K562 (cell line): ENCODE measurements around the gene NCOA6. TPM values are rescaled to one million over a fixed set of nuclear protein-coding genes. Genes with fewer than 3 reads are reported as not detected.

Experiments used
- ARID1B ChIP-seq: fragments of 450-650 bp; IDR thresholded peaks from 2 replicates; pipeline ENCODE4 v1.6.1; 2016; ENCODE audit warnings: antibody characterized with exemption, mild to moderate bottlenecking, inconsistent platforms
- CCNT2 ChIP-seq: IDR thresholded peaks from 2 replicates; pipeline ENCODE4 v1.6.1; 2011; ENCODE audit warnings: borderline replicate concordance, low read depth, mild to moderate bottlenecking, moderate library complexity, mixed read lengths, low read length; ENCODE audit not compliant: insufficient read length; ENCODE audit errors: extremely low read depth
- EGR1 ChIP-seq: fragments of 450-650 bp; conservative IDR thresholded peaks from 2 replicates; pipeline ENCODE4 v1.6.1; 2017; ENCODE audit warnings: mild to moderate bottlenecking
- ELF2 ChIP-seq: fragments of 250-450 bp; sonication (Bioruptor Pico); IDR thresholded peaks from 2 replicates; pipeline ENCODE4 v1.5.0; 2021; ENCODE audit warnings: mild to moderate bottlenecking
- ETS1 ChIP-seq: conservative IDR thresholded peaks from 2 replicates; pipeline ENCODE4 v1.6.1; 2011; ENCODE audit warnings: low read depth, mild to moderate bottlenecking, low read length; ENCODE audit not compliant: control insufficient read depth
- ETV1 ChIP-seq: fragments of 450-650 bp; conservative IDR thresholded peaks from 2 replicates; pipeline ENCODE4 v1.6.1; 2016; ENCODE audit warnings: missing genetic modification characterization, control low read depth, low read depth, missing compliant biosample characterization
- GATAD2A ChIP-seq: fragments of 450-650 bp; IDR thresholded peaks from 2 replicates; pipeline ENCODE4 v1.6.1; 2017
- GTF2A2 ChIP-seq: IDR thresholded peaks from 2 replicates; pipeline ENCODE4 v1.6.1; 2016; ENCODE audit warnings: mild to moderate bottlenecking, missing genetic modification characterization, missing compliant biosample characterization
- MYNN ChIP-seq, 2 experiments: sonication (generic); formaldehyde crosslinking in 1 of 2; IDR thresholded peaks; 2 replicates each; pipeline versions ENCODE4 v1.5.0 to v1.6.1; 2016 to 2020; ENCODE audit warnings: antibody characterized with exemption in 1 of 2, missing genetic modification reagents in 1 of 2
- NCOA2 ChIP-seq, 2 experiments: fragments of 450-650 bp; IDR thresholded peaks; 2 replicates each; pipeline ENCODE4 v1.6.1; 2018; ENCODE audit warnings: mild to moderate bottlenecking in 2 of 2, moderate library complexity in 1 of 2; ENCODE audit not compliant: partially characterized antibody in 2 of 2
- SETDB1 ChIP-seq: IDR thresholded peaks from one replicate; pipeline ENCODE4 v1.6.1; 2012; ENCODE audit warnings: low read length, control low read depth, inconsistent platforms
- SP1 ChIP-seq: sonication (generic); formaldehyde crosslinking; IDR thresholded peaks from 2 replicates; pipeline ENCODE4 v1.8.1; 2022; ENCODE audit warnings: mild to moderate bottlenecking, missing genetic modification reagents
- TAL1 ChIP-seq: fragments of 450-650 bp; IDR thresholded peaks from 2 replicates; pipeline ENCODE4 v1.6.1; 2016; ENCODE audit warnings: mild to moderate bottlenecking
- TEAD1 ChIP-seq, 2 experiments: fragments of 450-650 bp in 1 of 2; sonication (generic) in 1 of 2; formaldehyde crosslinking; IDR thresholded peaks; 2 replicates each; pipeline versions ENCODE4 v1.4.0 to v1.8.0; 2020 to 2022; ENCODE audit warnings: mild to moderate bottlenecking in 2 of 2, missing genetic modification reagents in 1 of 2
- ZBTB33 ChIP-seq: sonication (generic); formaldehyde crosslinking; IDR thresholded peaks from 2 replicates; pipeline ENCODE4 v1.8.1; 2023; ENCODE audit warnings: mild to moderate bottlenecking, missing genetic modification reagents
- ZNF830 ChIP-seq: fragments of 250-450 bp; sonication (Bioruptor Pico); IDR thresholded peaks from 2 replicates; pipeline ENCODE4 v1.5.0; 2021; ENCODE audit warnings: mild to moderate bottlenecking
- polyA plus RNA-seq, 8 experiments: library from polyadenylated mRNA; depleted of rRNA in 4 of 8; stranded (reverse) in 5 of 8; unstranded in 3 of 8; fragments of >200 nt; fragmentation: Nextera tagmentation in 2 of 8; fragmentation: Illumina TruSeq in 1 of 8; extraction: Ambion mirVana in 2 of 8; extraction: Trizol in 1 of 8; gene quantifications; 2 replicates each; pipeline versions ENCODE4 v1.2.1 to v1.2.3, GENCODE V29; 2011 to 2014; ENCODE audit warnings: inconsistent platforms in 1 of 8, missing spikeins in 1 of 8
- total RNA-seq, 7 experiments: library from RNA; depleted of rRNA in 6 of 7; stranded (reverse); fragments of >200 nt in 6 of 7; fragmentation: Illumina TruSeq in 2 of 7; extraction: Trizol in 2 of 7; gene quantifications; 2 replicates each; pipeline versions ENCODE4 v1.2.1 to v1.2.3, GENCODE V29; 2011 to 2021; ENCODE audit warnings: low replicate concordance in 1 of 7
- TF ChIP-seq, protein P1 (sequence below): fragments of 200-800 bp; sonication (Bioruptor generic); IDR thresholded peaks from 2 replicates; pipeline ENCODE4 v1.6.1; 2017; ENCODE audit warnings: missing genetic modification characterization, missing compliant biosample characterization
- TF ChIP-seq, protein P2 (sequence below): sonication (generic); formaldehyde crosslinking; IDR thresholded peaks from 2 replicates; pipeline ENCODE4 v1.8.1; 2022; ENCODE audit warnings: missing genetic modification reagents
- TF ChIP-seq, protein P3 (sequence below), 2 experiments: fragments of 450-650 bp; conservative IDR thresholded peaks; 2 replicates each; pipeline ENCODE4 v1.6.1; 2017; ENCODE audit warnings: mild to moderate bottlenecking in 2 of 2, moderate library complexity in 2 of 2

Gene NCOA6
- total and polyA plus RNA-seq, 9 of the 15 experiments (the other 6 are each of a cell fraction or from before 2014, with no cell fraction given): 6.1 to 25.0 (median 9.5) TPM

GRCh38 chr20:34872622-34873224 is 47.3 kb upstream of the NCOA6 start, which contains the start of gene GGT7 (continued):
- no peak for TF ChIP-seq GTF2A2
- TF ChIP-seq, protein P1, sequence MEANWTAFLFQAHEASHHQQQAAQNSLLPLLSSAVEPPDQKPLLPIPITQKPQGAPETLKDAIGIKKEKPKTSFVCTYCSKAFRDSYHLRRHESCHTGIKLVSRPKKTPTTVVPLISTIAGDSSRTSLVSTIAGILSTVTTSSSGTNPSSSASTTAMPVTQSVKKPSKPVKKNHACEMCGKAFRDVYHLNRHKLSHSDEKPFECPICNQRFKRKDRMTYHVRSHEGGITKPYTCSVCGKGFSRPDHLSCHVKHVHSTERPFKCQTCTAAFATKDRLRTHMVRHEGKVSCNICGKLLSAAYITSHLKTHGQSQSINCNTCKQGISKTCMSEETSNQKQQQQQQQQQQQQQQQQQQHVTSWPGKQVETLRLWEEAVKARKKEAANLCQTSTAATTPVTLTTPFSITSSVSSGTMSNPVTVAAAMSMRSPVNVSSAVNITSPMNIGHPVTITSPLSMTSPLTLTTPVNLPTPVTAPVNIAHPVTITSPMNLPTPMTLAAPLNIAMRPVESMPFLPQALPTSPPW (CRISPR knock-in tag): peak; percentile 92
- TF ChIP-seq TAL1: peak; percentile 33; the same call in 1 of the 2 replicates
- TF ChIP-seq, protein P2, sequence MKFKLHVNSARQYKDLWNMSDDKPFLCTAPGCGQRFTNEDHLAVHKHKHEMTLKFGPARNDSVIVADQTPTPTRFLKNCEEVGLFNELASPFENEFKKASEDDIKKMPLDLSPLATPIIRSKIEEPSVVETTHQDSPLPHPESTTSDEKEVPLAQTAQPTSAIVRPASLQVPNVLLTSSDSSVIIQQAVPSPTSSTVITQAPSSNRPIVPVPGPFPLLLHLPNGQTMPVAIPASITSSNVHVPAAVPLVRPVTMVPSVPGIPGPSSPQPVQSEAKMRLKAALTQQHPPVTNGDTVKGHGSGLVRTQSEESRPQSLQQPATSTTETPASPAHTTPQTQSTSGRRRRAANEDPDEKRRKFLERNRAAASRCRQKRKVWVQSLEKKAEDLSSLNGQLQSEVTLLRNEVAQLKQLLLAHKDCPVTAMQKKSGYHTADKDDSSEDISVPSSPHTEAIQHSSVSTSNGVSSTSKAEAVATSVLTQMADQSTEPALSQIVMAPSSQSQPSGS (CRISPR knock-in tag): no peak
- TF ChIP-seq SP1 (CRISPR knock-in tag): peak; percentile 96
- TF ChIP-seq, protein P3, sequence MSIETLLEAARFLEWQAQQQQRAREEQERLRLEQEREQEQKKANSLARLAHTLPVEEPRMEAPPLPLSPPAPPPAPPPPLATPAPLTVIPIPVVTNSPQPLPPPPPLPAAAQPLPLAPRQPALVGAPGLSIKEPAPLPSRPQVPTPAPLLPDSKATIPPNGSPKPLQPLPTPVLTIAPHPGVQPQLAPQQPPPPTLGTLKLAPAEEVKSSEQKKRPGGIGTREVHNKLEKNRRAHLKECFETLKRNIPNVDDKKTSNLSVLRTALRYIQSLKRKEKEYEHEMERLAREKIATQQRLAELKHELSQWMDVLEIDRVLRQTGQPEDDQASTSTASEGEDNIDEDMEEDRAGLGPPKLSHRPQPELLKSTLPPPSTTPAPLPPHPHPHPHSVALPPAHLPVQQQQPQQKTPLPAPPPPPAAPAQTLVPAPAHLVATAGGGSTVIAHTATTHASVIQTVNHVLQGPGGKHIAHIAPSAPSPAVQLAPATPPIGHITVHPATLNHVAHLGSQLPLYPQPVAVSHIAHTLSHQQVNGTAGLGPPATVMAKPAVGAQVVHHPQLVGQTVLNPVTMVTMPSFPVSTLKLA (conservative IDR thresholded peaks at IDR 0.05): peak in 1 of 2 experiments; percentile 55; a peak in 3 of 4 replicates
- TF ChIP-seq CCNT2: peak; percentile 70
- peak; percentile 84 for TF ChIP-seq EGR1
- TF ChIP-seq ELF2 (CRISPR knock-in tag): 0 out of 2 replicates have a peak, but pooled peaks have one; percentile 52
- TF ChIP-seq ZNF830 (CRISPR knock-in tag): no peak
- TF ChIP-seq MYNN (IDR thresholded peaks at IDR 0.05): peak; percentile 66; the same call in 1 of the 2 replicates
- TF ChIP-seq MYNN (CRISPR knock-in tag; IDR thresholded peaks at IDR 0.05): no peak
- peak; percentile 76 for TF ChIP-seq ETS1
- peak; percentile 76 for TF ChIP-seq ARID1B
- peak in 1 of 2 experiments; percentile 70; a peak in 1 of 4 replicates for TF ChIP-seq TEAD1 (CRISPR knock-in tag; IDR thresholded peaks at IDR 0.05)
- 0 out of 2 replicates have a peak, but pooled peaks have one; percentile 34 for TF ChIP-seq GATAD2A
- TF ChIP-seq ZBTB33 (CRISPR knock-in tag): no peak
- TF ChIP-seq SETDB1: no peak
- TF ChIP-seq NCOA2 (IDR thresholded peaks at IDR 0.05; ENCODE audit: partially characterized antibody in 2 of 2): no peak
- peak; percentile 90 for TF ChIP-seq ETV1
